Measurements from ENCODE around the gene KIZ. TPM values are rescaled to one million over a fixed set of nuclear protein-coding genes. Genes with fewer than 3 reads are reported as not detected.
A peak's percentile ranks its signal among the peaks of the same experiment; 100 is the strongest.

The KIZ gene
- total RNA-seq, 4 donors from 2014 or later: 31.3 to 79.4 (median 50.8) TPM

DNA sequence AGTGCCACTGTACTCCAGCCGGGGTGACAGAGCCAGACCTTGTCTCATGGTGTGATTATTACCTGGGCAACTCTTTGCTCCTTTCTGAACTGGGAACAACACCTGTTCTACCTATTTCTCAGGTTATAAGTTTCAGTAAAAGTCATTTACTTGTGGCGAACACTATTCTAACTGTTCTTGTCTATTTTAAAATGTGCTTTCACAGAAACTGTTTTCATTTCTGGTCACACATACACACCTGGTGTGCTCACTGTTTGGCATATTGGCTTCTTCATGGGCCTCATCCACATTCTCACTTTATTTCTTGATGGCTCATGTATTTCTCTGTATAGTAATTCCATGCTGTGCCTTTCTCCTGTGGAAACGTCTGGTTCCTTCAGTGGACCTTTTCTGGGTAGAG lies 146.8 kb downstream of the KIZ start:
- Histone ChIP-seq H3K36me3 (no peaks in the 10 kb centered on the region), H3K27me3 (no peaks in the 10 kb centered on the region), H3K4me1 (no peaks in the 10 kb centered on the region), H3K27ac (no peak overlapping the region), H3K9me3 (no peaks in the 10 kb centered on the region), H3K4me3 (no peak overlapping the region)
- DNase-seq: no peak
- TF ChIP-seq, protein P1, sequence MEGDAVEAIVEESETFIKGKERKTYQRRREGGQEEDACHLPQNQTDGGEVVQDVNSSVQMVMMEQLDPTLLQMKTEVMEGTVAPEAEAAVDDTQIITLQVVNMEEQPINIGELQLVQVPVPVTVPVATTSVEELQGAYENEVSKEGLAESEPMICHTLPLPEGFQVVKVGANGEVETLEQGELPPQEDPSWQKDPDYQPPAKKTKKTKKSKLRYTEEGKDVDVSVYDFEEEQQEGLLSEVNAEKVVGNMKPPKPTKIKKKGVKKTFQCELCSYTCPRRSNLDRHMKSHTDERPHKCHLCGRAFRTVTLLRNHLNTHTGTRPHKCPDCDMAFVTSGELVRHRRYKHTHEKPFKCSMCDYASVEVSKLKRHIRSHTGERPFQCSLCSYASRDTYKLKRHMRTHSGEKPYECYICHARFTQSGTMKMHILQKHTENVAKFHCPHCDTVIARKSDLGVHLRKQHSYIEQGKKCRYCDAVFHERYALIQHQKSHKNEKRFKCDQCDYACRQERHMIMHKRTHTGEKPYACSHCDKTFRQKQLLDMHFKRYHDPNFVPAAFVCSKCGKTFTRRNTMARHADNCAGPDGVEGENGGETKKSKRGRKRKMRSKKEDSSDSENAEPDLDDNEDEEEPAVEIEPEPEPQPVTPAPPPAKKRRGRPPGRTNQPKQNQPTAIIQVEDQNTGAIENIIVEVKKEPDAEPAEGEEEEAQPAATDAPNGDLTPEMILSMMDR (IDR thresholded peaks at IDR 0.05): no peak
- TF ChIP-seq POLR2A (IDR thresholded peaks at IDR 0.05): no peak

DNA sequence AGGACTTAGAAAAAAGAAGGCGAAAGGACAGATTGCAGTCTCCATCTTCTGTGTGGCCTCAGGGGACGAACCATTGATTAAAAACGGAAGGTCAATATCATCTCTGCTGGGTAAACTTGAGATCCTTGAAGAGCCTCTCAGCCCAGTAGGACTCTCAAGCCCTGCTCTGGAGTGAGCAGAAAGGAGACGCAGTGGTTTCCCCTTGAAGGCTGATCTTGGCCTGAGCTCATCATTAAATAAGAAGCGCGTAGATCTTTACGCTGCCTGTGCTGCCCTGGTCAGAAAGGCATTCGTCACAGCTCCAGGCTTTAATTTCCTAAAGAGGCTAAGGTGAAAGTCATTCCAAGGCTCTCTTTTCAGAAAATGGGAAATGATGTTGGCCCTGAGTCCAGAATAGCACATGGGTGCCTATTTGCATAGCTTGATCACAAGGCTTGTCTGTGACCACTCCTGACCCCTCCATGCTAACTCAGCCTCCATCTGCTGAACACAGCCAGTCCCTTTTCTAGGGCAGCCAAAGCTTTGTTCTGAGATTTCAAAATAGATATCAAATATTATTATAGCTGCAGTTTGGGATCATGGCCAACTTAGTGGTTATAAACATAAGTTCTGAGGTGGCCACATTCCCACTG lies 148.0 kb downstream of the KIZ start:
- H3K4me1 ChIP-seq: no peaks in the 10 kb centered on the region
- no peaks in the 10 kb centered on the region for H3K36me3 ChIP-seq
- DNase-seq: no peak
- H3K27me3 ChIP-seq: no peaks in the 10 kb centered on the region
- no peaks in the 10 kb centered on the region for H3K9me3 ChIP-seq
- TF ChIP-seq, protein P1 (IDR thresholded peaks at IDR 0.05): no peak
- TF ChIP-seq POLR2A (IDR thresholded peaks at IDR 0.05): no peak
- no peak overlapping the region for H3K4me3 ChIP-seq
- H3K27ac ChIP-seq: no peak overlapping the region

DNA sequence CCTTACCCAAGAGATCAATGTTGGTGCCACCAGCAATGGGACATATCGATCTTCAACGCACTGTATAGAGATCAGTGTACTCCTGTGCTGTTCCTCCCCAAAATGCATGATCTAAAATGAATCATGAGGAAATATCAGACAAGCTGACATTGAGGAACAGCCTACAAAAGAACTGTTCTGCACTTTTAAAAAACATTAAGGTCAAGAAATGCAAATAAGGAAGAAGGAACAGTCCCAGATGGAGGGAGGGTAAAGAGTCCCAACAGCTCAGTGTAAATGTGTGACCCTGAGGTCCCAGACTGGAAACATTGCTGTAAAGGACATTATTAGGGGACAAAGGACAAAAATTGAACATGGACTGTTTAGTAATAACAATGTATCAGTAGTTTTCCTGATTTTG lies 152.9 kb downstream of the KIZ start:
- Histone ChIP-seq H3K27me3 (no peaks in the 10 kb centered on the region), H3K4me3 (no peak overlapping the region), H3K27ac (no peak overlapping the region), H3K9me3 (no peaks in the 10 kb centered on the region), H3K4me1 (peaks cover 0 to 4% (median 0%) of the 10 kb centered on the region in 4 donors), H3K36me3 (no peaks in the 10 kb centered on the region)
- TF ChIP-seq POLR2A (IDR thresholded peaks at IDR 0.05): no peak
- TF ChIP-seq, protein P1 (IDR thresholded peaks at IDR 0.05): no peak
- no peak for DNase-seq

DNA sequence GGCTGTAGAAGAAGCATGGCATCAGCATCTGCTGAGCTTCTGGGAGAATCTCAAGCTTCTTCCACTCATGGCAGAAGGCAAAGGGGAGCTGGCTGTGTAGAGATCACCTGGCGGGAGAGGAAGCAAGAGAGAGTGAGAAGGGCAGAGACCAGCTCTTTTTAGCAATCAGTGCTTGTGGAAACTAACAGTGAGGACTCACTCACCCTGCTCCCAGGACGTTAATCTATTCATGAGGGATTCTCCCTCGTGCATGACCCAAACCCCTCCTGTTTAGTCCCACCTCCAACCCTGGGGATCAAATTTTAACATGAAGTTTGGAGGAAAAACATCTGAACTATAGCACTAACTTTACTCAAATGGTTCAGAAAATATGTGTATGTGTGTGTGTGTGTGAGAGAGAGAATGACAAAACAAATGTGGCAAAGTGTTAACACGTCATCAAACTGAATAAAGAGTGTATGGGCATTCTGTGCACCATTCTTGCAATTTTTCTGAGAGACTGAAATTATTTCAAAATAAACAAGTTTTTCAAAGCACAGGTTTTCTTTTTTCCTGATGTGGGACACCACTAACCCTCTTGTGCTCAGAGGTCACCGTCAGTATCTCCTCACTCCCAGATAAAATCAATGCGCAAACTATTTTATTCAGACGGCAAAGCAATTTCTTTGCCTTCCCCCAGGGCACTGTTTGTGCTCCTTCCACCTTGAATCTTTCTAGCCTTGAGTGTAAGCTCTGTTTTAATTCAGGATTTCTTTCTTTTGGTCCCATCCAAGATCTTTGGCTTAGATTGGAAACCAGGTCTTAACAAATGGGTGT lies 154.0 kb downstream of the KIZ start:
- H3K27me3 ChIP-seq: no peaks in the 10 kb centered on the region
- no peak overlapping the region for H3K27ac ChIP-seq
- H3K4me1 ChIP-seq: peaks cover 0 to 4% (median 0%) of the 10 kb centered on the region in 4 donors
- no peaks in the 10 kb centered on the region for H3K36me3 ChIP-seq
- TF ChIP-seq, protein P1 (IDR thresholded peaks at IDR 0.05): no peak
- no peak for TF ChIP-seq POLR2A (IDR thresholded peaks at IDR 0.05)
- no peak for DNase-seq
- no peaks in the 10 kb centered on the region for H3K9me3 ChIP-seq
- H3K4me3 ChIP-seq: no peak overlapping the region

DNA sequence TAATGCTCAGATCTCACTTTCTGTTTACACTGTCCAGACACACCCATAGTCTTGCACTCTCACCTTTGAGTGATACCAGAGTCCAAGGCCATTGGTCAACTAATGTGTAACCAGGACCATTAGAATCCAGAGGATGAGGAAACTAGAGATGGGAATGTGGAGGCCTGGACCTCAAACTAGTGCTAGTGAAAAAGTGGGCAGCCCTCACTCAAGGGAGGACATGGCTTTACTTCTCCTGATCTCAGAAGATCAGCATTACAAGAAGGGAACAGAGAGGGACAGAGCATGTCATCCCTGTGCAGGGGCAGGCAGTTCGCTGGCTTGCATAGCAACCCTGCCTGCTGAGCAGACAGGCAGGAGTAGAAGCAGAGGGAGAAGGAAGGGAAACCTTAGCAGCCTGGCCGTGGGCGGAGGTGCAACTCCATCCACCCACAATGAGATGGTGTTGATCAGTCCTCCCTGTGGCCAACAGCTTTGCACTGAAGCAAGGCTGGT lies 154.7 kb downstream of the KIZ start:
- TF ChIP-seq, protein P1 (IDR thresholded peaks at IDR 0.05): no peak
- TF ChIP-seq POLR2A (IDR thresholded peaks at IDR 0.05): no peak
- no peaks in the 10 kb centered on the region for H3K9me3 ChIP-seq
- H3K4me1 ChIP-seq: peaks cover 0 to 4% (median 0%) of the 10 kb centered on the region in 4 donors
- peak in 1 of 3 donors; percentile 65 for DNase-seq
- no peaks in the 10 kb centered on the region for H3K27me3 ChIP-seq
- no peaks in the 10 kb centered on the region for H3K36me3 ChIP-seq
- H3K4me3 ChIP-seq: no peak overlapping the region
- H3K27ac ChIP-seq: peak overlapping the region in 1 of 4 donors; percentile 27
